Neural cell (in vitro differentiated cells): ENCODE measurements around the gene MEGF6.

Experiments
- CTCF ChIP-seq: fragments of 450-650 bp; IDR thresholded peaks from 2 replicates; pipeline ENCODE4 v1.5.1; 2014; ENCODE audit warnings: antibody characterized with exemption, mild to moderate bottlenecking, moderate library complexity; ENCODE audit not compliant: poor library complexity, severe bottlenecking
- EZH2 ChIP-seq: fragments of 200-600, 300-800 bp; shearing (Covaris generic), sonication (generic); IDR thresholded peaks from 2 replicates; pipeline ENCODE4 v1.6.1; 2014; ENCODE audit warnings: antibody characterized with exemption, low read length, borderline replicate concordance, mild to moderate bottlenecking; ENCODE audit not compliant: insufficient read depth, poor library complexity, severe bottlenecking
- POLR2AphosphoS5 ChIP-seq: IDR thresholded peaks from 2 replicates; pipeline ENCODE4 v1.6.1; 2012

DNA sequence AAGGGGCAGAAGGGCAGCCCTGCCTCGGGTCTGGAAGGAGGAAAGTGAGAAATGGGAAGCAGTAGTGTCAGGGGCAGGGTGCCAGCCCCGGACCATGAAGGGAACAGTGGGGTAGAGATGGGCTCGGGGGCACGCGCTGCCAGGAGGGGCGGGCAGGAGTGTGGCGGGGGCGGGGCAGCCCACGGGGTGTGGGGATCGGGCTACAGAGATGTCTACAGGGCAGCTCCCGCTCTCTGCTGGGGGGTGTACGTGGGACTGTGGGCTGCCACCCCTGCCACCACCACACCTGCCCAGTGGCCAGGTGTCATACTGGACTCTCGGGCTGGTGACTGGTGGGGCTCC is 149.4 kb downstream of the MEGF6 start:
- TF ChIP-seq CTCF (no peak), POLR2AphosphoS5 (no peak), EZH2 (no peak)
